H54 (cell line): ENCODE data around the gene L2HGDH.
A peak's percentile ranks its signal among the peaks of the same experiment; 100 is the strongest.

Experiments used
- DNase-seq: peaks from one replicate; pipeline ENCODE4 v3.0.0; 2011; ENCODE audit warnings: low spot score, mixed read lengths; ENCODE audit not compliant: insufficient read length
- FAIRE-seq: peaks from 3 replicates; lab custom pipeline; 2011; peaks lifted over from hg19 to GRCh38; lab: Jason Lieb, UNC
- POLR2A ChIP-seq: IDR thresholded peaks from 2 replicates; pipeline ENCODE4 v1.6.1; 2011; ENCODE audit warnings: low read depth, mild to moderate bottlenecking, low read length

The L2HGDH gene

DNA sequence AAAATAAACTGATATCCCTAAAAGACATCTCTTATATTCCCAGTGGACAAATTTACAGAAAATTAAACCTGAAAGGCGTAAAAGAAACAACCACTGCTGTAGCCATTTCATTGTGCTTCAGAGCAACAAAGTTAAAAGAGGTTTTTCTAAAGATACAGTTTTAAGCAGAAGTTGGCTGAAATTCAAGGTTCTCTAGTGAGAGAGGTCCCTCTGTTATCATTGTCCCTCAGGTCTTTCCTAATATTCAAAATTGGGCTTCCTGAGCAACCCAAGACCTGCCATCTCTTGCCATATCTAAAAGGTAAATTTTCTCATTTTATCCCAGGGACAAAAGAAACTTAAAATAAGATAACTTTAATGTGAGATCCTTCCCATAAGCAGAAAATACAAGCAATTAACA lies 69.9 kb downstream of the L2HGDH start:
- FAIRE-seq = no peak
- no peak for DNase-seq
- no peak for TF ChIP-seq POLR2A

DNA sequence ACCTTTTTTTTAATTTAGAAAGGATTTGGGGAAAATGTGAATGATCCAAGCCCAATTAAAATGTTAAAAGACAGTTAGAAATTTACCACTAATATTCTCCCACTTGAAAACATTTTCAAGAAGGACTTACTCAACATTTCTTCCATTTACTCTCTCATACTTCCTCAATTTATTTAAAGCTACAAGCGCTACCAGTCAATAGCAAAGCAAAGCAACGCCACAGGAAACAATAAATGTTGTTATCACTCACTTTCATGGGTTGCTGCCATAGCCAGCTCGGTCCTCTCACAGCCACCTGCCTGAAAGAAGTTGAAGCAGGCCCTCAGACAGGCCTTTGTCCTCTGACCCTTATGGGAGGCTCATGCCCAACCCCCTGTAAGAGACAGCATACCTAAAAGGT lies 74.6 kb downstream of the L2HGDH start:
- FAIRE-seq (no peak), DNase-seq (no peak)
- TF ChIP-seq POLR2A = no peak

DNA sequence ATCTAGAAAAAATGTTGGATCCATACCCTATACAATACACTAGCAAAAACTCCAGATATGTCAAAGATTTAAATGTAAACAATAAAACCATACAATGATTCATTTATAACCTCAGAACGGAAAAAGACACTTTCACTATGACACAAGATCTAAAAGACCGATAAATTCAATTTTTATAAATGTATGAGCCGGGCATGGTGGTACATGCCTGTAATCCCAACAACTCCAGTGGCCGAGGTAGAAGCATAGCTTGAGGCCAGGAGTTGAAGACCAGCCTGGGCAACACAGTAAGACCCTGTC lies 78.1 kb downstream of the L2HGDH start:
- FAIRE-seq (no peak), DNase-seq (no peak)
- TF ChIP-seq POLR2A = no peak

DNA sequence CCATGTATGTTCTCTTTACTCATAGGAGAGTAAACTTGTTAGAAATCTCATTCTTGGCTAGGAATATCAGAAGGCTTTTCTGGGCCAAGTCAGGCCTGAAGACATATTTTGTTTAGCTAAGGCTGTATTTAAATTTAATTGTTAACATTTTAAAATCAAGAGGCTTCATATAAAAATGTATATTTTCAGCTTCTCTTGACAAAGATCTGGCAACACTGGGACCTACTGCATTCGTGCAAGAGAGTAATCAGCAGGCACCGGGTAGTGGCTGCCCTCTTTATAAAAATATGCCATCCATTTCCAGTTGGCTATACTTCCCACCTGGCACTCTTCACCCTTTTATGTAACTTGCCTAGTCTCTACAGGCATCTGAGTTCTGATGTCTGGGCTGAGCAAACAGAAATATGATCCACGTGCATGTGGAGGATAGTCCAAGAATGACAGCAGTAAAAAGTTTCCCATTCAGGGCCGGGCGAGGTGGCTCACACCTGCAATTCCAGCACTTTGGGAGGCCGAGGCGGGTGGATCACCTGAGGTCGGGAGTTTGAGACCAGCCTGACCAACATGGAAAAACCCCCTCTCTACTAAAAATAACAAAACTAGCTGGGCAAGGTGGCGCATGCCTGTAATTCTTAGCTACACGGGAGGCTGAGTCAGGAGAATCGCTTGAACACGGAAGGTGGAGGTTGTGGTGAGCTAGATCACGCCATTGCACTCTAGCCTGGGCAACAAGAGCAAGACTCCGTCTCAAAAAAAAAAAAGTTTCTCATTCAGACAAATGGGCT lies 78.7 kb downstream of the L2HGDH start:
- DNase-seq (no peak), FAIRE-seq (no peak)
- TF ChIP-seq POLR2A = no peak

DNA sequence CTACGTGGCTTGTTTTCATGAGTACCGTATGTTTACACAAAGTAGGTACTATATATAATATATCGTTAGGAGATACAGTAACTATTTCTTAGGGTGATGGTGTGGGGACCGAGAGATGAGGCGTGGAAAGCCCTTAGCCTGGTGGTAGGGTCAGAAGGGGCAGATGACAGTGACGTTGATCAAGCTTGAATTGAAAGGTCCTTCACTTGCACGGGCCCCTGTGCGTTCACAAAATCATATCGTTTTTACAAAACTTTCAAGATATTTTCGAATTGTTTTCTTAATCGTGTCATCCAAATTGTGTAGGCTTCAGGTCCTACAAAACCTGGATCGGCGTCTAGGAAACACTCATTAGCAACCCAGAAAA lies 79.8 kb downstream of the L2HGDH start:
- no peak for FAIRE-seq
- no peak for TF ChIP-seq POLR2A

DNA sequence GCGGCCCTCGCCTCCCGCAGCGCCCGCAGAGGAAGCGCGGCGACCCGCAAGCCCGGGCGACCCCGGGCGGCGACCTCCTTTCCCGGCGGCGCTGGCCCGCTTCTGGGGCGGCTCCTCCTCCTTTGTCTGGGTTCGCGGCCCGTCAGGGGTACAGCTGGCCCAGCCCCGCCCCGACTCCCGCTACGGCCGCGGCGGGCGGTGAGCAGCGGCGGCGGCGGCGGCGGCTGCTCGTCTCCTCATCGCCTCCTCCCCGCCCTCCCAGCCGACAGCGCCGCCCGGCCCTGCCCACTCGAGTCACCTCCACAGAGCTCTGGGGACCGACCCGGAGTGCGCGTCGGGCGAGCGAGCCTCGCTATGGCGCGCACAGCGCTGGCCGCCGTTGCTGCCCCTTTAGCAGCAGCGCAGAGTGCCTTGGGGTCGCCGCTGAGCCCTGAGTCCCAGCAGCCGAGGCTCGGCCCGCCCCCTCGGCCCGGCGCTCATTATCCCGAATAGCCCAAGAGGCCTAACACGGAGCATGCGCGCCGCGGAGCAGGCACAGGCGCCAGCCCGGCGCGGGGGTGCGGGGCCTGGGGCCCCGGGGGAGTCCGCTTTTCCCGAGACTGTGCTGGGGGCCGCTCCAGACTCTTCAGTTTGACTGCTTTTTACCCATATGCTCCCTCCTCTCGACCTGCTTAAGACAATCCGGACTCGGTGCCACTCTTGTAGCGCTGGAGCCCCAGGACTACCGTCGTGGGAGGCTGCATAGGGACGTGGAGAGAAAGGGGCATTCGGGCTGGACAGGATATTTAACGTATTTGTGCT lies 80.4 kb downstream of the L2HGDH start, which contains the start of gene SOS2:
Gene SOS2, minus strand, starts transcription at position 104 of the 801 bp plus-strand sequence. CDS start 295 bp downstream, outside the sequence.
- DNase-seq = peak; percentile 68
- no peak for FAIRE-seq

More for the DNA sequence above, 79.8 kb downstream of the L2HGDH start:
- no peak for DNase-seq

DNA sequence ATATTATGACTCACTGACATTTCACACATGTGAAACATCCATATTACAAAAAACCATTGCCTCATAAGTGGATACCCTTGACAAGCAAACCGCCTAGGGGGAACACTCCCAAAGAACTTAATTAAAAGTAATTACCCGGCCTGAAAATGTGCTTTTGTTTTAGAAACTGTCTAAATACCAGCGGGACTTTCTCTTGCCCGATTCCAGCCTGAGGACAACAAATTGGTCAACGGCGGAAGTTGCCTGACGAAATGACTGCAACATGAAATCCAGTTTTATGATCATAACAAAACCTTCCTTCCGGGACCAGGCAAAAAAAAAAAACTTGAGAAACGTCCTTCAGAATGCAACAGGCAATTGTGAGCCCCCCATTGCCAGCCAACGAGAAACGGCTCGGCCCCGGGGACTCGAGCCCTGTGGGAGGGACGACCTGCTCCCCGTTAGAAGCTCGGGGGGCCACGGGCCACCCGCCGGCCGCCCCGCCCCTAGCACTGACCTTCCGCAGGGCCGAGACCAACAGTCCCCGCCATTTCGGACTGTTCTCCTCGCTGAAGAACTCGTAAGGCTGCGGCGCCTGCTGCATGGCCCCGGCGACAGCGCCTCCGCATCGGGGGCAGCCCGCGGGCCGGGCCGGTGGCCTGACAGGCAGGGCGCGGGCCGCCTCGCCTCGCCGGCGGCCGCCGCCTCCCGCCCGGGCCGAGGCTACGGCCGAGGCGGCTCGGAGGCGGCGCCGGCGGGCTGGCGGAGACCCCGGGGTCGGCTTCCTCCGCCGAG lies 81.1 kb downstream of the L2HGDH start:
- no peak for TF ChIP-seq POLR2A
- DNase-seq (peak; percentile 12), FAIRE-seq (no peak)

More for the DNA sequence above, 80.4 kb downstream of the L2HGDH start, which contains the start of gene SOS2:
- peak; percentile 50 for TF ChIP-seq POLR2A

DNA sequence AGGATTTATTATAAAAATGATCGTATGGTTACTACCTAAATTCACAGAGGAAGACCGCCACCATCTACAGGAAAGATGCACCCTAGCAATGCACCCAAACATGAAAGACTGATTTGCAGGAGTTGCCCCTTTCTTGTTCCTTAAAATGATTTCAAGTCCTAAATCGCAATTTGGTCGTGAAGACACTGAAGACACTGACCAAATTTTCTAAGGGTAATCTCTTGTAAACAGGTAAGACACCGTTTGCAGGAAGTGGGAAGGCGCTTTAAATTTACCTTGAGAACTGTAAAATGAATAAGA lies 81.7 kb downstream of the L2HGDH start:
- DNase-seq (no peak), FAIRE-seq (no peak)
- TF ChIP-seq POLR2A = no peak

DNA sequence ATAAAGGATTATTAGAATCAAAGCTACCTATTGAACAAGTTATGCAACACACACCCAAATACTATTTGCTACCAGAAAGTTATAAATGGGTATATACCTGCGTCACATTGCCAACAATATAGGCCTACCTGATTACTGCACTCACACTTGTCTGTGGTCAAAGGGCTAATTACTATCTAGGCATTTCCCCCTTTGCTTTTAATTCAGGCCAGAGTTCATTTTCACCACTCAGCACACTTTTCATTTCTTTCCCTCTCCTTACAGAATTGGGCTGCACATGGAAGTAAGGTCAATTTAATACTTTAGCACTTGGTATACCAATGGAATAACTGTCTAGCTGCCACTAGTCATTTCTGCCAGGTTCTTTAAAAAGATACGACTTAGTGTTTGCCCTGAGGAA lies 82.3 kb downstream of the L2HGDH start:
- DNase-seq (no peak), FAIRE-seq (peak; percentile 20)
- TF ChIP-seq POLR2A = no peak

DNA sequence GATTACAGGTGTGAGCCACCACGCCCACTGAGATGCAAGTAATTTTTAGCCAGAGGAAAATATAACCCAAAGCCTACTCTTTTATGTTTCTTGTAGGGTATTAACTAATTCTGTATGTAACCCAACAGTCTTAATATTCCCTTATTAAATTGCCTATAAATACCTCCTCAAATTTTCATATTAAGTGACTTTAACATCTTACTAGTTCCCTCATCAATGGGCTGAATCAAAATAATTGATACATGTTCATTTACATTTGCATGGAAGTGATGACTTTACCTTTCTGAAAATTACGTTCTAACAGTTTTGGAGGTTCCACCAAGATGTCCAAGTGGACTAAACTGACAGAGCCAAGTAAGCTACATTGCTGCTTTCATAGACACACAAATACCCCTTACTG lies 83.7 kb downstream of the L2HGDH start:
- TF ChIP-seq POLR2A = no peak
- DNase-seq = no peak
- FAIRE-seq = no peak

DNA sequence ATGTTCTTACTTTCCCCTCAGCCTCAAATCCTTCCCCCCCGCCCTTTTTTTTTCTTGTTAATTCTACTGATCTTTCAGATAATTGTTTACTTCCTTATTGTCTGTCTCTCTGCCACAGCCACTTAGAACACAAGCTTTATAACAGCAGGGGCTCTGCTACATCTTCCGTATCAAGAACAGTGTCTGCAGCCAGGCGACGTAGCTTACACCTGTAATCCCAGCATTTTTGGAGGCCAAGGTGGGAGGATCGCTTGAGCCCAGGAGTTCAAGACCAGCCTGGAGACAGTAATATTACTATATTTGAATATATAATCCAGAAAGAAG lies 86.1 kb downstream of the L2HGDH start:
- no peak for FAIRE-seq
- no peak for TF ChIP-seq POLR2A
- DNase-seq = no peak

DNA sequence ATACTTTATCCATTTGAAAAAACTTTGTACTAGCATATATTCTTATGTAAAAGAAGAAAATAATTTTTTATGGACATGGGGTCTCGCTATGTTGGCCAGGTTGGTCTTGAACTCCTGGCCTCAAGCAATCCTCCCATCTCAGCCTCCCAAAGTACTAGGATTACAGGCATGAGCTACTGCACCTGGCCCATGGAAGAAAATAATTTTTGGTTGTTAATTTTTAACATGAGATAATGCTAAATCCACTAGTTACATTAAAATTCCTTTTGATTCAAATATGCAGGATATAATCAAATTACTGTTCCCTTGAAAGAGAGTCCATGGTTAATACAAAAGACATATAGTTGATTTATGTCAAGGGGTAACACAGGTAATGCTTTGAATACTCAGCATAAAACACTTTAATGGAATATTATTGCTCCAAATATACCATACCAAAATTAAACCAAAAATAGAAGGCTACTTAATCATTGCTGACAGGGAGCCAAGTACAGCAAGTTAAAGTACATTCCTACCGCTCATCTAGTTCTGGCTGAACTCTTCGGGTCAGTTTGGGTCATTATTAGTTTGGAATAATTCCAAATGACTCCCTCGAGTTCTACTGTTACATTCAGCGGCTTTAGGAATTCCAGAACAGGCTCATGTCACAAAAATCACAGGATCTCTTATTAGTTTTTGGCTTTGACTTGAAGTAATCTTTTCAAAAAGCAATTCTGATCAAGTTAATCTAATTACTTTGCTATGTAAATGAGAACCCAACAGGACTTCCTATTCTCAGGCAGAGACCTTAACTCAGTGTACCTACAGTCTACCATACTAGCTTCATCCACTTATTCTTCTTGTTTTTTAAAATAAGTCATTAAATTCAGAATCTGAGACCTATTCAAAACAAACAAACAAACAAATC lies 86.7 kb downstream of the L2HGDH start:
- FAIRE-seq = peak; percentile 70
- DNase-seq = no peak
- TF ChIP-seq POLR2A = no peak

DNA sequence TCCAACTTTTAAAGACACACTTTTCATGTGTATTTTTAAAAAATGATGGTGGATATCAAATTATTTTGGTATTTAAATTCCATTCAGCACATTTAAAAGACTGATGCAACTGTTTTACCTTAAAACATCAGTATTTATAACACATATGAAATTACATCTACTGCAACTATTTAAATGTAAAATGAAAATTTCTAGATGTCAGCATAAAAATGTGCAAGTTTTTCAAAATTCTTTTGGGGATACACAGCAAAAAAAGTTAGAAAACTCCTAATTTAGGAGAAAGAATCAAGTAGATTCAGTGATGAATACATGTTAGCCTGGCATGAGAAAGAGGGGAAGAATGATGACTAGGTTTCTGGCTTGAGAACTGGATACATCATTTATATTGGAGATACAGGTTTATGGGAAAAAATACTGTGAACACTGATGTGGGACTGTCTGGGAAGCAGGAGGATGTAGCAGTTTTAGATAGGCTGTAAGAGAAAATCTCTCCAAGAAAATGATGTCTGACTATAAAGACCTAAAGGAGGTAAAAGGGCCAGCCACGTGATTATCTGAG lies 89.9 kb downstream of the L2HGDH start:
- DNase-seq (no peak), FAIRE-seq (no peak)
- TF ChIP-seq POLR2A = no peak
